ENCODE results near the gene GM2A.

DNA sequence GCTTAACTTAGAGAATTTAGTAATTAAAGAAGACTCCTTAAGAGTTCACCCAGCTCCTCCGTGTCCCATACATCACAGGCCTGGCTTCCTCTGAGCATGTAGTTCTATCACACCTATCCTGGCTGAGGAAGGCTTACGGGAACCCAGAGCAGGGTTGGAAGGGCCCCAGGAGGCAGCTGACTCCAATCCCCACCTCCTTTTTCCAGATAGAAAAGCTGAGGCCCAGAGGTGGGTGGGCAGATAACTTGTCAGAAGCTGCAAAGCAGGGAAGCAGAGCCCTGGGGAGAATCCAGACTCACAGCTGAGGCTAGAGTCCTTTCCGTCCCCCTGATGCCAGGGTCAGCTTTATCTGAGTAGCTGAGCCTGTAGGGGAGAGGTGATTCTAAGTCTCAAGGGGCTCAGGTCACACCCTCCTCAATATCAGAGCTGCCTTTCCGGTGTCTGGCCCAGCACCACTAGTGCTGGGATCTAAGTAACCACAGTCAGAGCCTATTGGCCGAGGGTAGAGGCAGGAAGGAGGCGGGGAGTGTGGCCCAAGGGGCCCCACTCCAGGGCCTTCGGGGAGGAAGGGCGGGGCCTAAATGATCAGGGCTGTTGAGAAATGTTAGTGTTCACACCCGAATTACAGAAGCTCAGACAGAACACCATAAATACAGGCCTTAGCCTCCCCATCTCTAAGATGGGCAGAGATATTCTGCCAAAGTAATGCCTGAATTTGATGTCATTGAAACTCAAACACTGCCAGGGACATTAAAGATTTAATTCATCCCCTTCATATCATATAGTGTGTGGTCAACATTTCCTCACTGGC, 39.0 kb upstream of the GM2A start:
- TF ChIP-seq, protein P1, sequence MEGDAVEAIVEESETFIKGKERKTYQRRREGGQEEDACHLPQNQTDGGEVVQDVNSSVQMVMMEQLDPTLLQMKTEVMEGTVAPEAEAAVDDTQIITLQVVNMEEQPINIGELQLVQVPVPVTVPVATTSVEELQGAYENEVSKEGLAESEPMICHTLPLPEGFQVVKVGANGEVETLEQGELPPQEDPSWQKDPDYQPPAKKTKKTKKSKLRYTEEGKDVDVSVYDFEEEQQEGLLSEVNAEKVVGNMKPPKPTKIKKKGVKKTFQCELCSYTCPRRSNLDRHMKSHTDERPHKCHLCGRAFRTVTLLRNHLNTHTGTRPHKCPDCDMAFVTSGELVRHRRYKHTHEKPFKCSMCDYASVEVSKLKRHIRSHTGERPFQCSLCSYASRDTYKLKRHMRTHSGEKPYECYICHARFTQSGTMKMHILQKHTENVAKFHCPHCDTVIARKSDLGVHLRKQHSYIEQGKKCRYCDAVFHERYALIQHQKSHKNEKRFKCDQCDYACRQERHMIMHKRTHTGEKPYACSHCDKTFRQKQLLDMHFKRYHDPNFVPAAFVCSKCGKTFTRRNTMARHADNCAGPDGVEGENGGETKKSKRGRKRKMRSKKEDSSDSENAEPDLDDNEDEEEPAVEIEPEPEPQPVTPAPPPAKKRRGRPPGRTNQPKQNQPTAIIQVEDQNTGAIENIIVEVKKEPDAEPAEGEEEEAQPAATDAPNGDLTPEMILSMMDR (IDR thresholded peaks at IDR 0.05): no peak
- TF ChIP-seq POLR2A (IDR thresholded peaks at IDR 0.05): no peak
